ENCODE measurements around the gene INF2. TPM values are rescaled to one million over a fixed set of nuclear protein-coding genes. Genes with fewer than 3 reads are reported as not detected.
"Not testable (repeated sequence)": the region's sequence is repeated elsewhere in the genome, so short reads cannot be mapped to it uniquely, and the experiment has no call there.

INF2 gene
- total RNA-seq, 1 donor from 2014 or later, result 25.5 TPM

GRCh38 chr14:104734991-104735779 is 45.8 kb downstream of the INF2 start:
- no peak for DNase-seq (ENCODE audit: low spot score)

- peak; percentile 88 for DNase-seq (ENCODE audit: low spot score)
These were observed 46.6 kb downstream of the INF2 start for GRCh38 chr14:104735830-104736642.

DNA sequence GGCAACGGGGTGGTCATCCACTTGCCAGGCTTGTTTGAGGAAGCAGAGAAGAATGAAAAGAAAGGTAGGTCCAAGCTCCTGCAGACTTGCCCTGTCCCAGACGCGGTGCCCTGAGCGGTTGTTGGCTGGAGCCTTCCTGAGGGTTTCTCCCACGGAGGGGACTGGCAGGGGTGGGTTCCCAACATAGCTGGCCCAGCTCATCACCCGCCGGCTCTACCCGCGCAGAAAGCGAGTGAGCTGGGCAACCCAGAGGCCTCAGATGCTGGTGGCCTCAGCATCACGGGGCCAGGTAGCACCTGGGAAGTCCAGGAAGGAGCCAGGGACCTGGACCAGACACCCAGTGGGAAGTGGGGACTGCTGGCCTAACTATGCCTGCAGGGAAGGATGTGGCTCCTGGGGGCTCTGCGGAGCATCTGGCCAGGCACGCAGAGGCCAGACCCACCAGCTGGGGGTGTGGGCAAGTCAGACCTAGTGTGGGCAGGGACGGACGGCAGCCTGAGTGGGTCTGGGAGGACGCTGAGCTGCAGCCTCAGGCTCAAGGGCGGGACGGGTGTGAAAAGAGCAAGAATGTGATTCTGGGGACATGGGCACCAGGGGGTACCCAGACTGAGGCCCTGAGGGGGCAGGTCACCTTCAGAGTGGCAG is 49.1 kb downstream of the INF2 start:
- DNase-seq (ENCODE audit: low spot score), result no peak

DNA sequence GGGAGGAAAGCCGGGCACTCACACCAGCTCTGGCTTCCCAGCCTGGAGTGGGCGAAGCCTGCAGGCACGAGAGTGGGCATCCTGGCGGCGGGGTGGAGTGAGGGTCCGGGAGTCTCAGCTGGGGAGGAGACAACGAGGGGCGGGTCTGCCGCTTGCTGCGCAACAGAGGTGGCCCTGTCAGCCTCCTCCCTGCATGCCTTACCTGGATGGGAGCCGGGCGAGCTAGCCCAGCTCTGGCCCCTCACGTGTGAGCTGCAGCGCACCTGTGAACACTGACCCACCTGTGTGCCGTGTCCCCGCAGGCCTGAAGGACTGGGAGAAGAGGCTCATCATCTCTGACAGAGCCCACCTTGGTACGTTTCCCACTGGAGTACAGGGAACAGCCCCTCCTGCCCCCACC is 49.6 kb downstream of the INF2 start:
- DNase-seq (ENCODE audit: low spot score), result no peak

DNA sequence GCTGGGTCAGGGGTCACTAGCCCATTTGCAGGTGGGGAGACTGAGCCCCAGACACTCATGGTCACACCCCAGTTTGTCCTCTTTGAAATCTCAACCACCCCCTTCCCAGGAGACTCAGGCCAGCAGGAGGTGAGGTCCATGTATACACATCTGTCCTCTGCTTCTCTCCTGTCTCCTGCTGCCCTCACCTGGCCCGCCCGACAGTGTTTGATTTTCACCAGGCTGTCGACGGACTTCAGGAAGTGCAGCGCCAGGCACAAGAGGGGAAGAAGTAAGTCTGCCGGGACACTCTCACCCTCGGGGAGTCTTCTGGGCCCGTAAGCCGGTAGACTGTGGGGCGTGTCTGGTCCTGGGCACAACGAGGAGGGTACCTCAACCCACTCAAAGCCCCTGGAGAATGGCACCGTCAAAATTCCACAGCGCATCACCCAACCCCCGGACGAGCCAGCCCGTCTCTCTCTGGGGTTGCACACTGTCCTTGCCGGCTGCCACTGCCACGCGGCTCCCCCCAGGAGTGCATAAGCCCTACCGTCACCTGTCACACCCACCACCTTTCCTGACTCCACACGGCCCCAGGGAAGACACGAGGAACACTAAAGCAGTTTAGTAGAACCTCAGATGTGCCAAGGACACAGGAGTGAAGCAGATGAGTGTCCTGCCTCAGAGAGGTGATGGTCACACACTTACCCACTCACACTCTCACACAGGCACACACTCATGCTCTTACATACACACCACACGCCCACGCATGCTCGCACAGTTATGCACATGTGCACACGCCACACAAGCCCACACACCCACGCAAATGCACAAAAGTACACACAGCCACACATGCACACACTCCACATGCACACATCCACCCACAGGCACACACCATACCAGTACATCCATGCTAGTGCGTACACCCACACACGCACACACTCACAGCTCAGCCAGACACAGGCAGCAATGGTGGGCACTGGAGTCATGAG is 50.4 kb downstream of the INF2 start:
- no peak for DNase-seq (ENCODE audit: low spot score)

DNA sequence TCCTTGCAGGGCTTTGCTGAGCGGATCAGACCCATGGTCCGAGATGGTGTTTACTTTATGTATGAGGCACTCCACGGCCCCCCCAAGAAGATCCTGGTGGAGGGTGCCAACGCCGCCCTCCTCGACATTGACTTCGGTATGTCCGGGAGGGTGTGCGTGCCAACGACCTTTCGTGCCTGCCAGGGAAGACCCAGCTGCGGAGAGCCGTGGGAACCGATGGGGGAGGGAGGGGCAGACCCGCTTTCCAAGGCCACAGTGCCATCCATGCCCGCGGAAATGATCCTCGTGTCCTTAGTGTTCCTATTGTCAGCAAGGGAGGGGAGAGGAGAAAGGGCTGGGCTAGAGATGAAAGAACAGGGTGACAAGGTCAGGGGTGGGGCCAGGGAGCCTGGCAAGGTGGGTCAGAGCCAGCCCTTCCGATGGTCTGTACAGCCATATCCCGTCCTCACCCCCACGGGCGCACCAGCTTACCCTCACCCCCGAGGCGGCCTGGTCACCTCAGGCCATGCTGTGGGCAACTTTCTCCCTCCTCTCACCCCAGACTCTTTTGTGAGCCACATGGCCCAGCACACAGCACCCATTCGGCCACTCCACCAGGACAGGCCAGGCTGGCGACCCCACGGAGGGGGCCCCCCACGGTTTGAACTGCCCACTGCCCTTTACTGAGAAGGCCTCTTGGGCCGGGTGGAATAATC is 51.8 kb downstream of the INF2 start:
- DNase-seq (ENCODE audit: low spot score), result no peak

DNA sequence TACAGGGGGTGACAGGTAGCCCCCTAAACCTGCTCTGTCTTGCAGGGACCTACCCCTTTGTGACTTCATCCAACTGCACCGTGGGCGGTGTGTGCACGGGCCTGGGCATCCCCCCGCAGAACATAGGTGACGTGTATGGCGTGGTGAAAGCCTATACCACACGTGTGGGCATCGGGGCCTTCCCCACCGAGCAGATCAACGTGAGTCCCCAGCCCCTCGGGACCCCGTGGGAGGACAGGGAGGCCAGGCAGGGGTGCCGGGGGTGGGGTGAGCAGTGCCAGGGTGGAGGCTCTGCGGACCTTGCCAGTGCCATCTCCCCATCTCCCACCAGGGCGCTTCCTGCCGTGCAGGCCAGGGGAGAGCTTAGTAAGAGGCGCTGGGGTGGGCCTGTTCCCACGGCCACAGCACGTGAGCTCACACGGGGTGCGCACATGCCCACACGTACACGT is 52.4 kb downstream of the INF2 start:
- no peak for DNase-seq (ENCODE audit: low spot score)

GRCh38 chr14:104742586-104743455 is 53.4 kb downstream of the INF2 start:
- no peak for DNase-seq (ENCODE audit: low spot score)

DNA sequence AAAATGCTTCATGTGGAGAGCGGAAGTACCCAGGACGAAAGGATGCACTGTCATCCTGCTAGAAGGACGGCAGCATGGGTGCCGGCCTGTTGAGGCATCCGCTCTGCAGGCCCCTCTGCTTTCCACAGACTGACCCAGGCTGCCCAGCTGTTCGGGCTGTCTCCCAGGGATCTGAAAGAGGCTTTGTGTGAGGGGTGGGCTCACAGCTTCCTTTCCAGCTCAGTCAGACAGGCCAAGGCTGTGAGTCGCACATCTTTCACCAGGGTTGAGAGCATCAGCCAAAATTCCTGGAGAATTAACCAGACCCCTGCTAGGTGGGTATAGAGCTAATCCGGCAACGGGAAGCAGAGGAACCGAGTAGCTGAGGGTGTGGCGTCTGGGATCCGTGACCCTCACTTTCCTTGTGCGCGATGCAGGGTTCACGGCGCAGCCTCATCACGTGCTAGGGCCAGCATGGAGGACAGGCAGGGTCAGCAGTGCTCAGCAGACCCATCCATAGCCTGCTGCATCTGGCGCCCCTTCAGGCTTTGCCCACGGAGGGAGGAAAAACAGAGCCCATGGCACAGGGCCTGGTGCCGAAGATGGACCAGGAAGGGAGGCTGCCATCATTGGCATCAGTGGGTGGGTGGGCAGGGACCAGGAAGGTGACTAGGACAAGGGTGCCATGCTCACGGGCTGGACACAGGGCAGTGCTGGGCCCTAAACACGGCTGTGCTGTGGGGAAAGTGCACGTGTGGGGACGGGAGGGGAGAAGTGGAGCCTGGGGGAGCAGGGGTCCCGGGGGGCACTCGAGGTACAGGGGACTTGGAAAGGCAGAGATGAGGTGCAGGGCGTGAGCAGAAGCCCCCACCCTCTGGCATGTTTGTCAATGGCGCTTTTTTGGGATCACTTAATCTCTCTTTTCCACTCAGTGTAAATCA is 54.3 kb downstream of the INF2 start:
- no peak for DNase-seq (ENCODE audit: low spot score)

- no peak for DNase-seq (ENCODE audit: low spot score)
These were observed 55.1 kb downstream of the INF2 start for GRCh38 chr14:104744484-104744883.

DNA sequence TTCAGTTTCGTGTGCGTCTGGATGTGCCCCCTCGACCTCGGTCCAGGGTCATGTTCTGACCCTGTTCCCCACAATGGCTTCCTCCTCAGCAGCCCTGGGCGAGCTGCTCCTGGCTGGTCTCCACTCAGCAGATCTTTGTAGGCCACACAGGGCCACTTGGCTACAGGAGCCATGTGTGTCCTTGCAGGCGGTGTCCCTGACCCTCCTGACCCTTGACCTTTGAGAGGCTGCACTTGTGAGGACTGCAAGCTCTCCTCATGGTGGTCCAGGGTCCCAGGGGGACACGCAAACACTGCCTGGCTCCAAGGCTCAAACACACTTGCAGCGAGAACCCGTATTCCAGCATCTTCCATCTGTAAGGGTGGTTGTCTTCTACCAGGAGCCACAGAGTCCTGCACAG is 56.0 kb downstream of the INF2 start:
- DNase-seq (ENCODE audit: low spot score), result no peak

DNA sequence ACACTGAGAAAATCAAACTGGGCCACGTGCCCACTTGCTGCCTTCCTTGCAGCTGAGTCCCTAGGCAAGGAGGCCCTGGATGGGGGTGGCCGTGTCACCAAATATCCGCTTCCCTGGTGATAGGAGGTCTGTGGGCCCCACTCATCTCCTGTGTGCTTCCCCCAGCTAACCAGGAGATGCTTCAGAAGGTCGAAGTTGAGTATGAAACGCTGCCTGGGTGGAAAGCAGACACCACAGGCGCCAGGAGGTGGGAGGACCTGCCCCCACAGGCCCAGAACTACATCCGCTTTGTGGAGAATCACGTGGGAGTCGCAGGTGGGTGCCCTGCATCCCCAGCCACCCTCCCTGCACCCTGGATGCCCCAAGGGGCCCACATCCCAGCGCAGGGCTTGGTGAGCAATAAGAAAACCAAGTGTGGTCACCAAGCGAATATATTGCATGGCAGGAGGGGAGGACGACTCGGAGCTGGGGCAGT is 56.7 kb downstream of the INF2 start:
- DNase-seq (ENCODE audit: low spot score), result no peak

- DNase-seq (ENCODE audit: low spot score), result no peak
These were observed 57.6 kb downstream of the INF2 start for GRCh38 chr14:104746934-104747481.

GRCh38 chr14:104747876-104748275 is 58.5 kb downstream of the INF2 start:
- no peak for DNase-seq (ENCODE audit: low spot score)

DNA sequence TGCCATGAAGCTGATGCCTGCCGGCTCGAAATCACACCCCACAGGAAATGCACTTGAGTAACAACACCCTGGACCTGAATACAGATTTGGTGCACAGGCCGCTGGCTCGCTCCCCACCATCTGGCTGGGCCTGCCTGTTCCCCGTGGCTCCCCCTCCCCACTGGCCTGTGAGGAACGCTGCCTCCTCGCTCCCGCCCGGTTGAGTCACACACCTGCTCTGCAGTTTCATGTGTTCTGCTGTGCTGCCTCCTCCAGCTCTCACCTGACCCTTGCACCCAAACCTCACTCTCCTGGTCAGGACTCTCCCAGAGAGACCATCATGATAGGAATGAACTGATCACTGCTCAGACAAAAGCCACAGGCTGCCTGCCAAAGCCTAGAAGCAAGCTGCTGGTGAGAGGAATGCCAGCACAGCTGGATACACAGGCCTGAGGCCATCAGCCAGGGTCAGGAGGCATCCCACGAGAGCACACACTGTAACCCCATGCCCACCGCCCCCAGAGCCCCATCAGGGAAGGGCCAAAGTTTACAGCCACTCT is 59.8 kb downstream of the INF2 start:
- no peak for DNase-seq (ENCODE audit: low spot score)

- DNase-seq (ENCODE audit: low spot score), result no peak
These were observed 60.8 kb downstream of the INF2 start for GRCh38 chr14:104750056-104750752.

DNA sequence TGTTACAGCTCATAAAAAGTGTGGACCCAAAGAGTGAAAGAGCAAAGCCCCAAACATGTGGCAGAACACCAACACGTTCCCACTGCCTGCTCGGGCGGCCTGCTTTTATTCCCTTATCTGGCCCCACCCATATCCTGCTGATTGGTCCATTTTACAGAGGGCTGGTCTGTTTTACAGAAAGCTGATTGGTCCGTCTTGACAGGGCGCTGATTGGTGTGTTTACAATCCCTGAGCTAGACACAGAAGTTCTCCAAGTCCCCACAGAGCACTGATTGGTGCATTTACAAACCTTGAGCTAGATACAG is 61.3 kb downstream of the INF2 start:
- DNase-seq (ENCODE audit: low spot score), result not testable (repeated sequence)

Data from umbilical cord (tissue), 2 donors.